ENCODE results near the gene SCGB2A2. TPM values are rescaled to one million over a fixed set of nuclear protein-coding genes. Genes with fewer than 3 reads are reported as not detected.

SCGB2A2 gene
- total RNA-seq, 2 donors from 2014 or later = not detected

- no peak for DNase-seq (ENCODE audit: low spot score)
- Histone ChIP-seq H3K27ac (no peak overlapping the region), H3K9me3 (no peaks in the 10 kb centered on the region), H3K36me3 (no peaks in the 10 kb centered on the region), H3K4me3 (no peak overlapping the region), H3K4me1 (replicated peaks) (no peaks in the 10 kb centered on the region), H3K27me3 (replicated peaks; ENCODE audit: insufficient read depth) (no peaks in the 10 kb centered on the region)
- intact Hi-C loops (cut with DNase I) = no loop called here
- TF ChIP-seq POLR2A (IDR thresholded peaks at IDR 0.05) (no peak), POLR2AphosphoS5 (IDR thresholded peaks at IDR 0.05) (no peak)
- TF ChIP-seq, protein P1, sequence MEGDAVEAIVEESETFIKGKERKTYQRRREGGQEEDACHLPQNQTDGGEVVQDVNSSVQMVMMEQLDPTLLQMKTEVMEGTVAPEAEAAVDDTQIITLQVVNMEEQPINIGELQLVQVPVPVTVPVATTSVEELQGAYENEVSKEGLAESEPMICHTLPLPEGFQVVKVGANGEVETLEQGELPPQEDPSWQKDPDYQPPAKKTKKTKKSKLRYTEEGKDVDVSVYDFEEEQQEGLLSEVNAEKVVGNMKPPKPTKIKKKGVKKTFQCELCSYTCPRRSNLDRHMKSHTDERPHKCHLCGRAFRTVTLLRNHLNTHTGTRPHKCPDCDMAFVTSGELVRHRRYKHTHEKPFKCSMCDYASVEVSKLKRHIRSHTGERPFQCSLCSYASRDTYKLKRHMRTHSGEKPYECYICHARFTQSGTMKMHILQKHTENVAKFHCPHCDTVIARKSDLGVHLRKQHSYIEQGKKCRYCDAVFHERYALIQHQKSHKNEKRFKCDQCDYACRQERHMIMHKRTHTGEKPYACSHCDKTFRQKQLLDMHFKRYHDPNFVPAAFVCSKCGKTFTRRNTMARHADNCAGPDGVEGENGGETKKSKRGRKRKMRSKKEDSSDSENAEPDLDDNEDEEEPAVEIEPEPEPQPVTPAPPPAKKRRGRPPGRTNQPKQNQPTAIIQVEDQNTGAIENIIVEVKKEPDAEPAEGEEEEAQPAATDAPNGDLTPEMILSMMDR (IDR thresholded peaks at IDR 0.05) = no peak
Measured at GRCh38 chr11:62280452-62280851, 10.5 kb downstream of the SCGB2A2 start.

GRCh38 chr11:62295504-62295903 is 25.5 kb downstream of the SCGB2A2 start:
- peak; percentile 13 for DNase-seq (ENCODE audit: low spot score)
- WGBS = 37% methylated on average over 2 of the region's 2 CpGs

DNA sequence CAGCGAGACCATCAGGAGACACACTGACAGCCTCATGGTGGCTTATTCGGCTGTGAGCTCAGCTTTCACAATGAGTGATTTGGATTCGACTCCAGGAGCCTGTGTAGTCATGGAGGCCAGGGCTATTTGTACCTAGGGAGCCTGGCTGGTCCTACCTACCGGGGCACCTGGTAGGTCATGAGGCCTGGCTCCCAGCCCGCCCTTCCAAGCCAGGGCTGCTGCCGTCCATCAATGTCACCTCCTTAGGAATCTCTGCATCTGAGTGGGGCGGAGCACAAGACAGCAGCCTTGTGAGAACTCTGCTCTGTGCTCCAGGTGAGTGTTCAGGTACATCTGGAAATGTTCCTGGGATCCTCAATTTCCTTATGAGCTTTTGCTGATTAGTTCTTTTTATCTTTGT is 29.0 kb downstream of the SCGB2A2 start, which contains the start of gene SCGB1D4:
SCGB1D4 (minus strand) TSS at position 101 of the 400 bp plus-strand sequence; CDS start at position 36, 65 bp downstream.
- Histone ChIP-seq H3K4me1 (replicated peaks) (no peaks in the 10 kb centered on the region), H3K27ac (no peak within 1 kb of the TSS), H3K4me3 (no peak within 1 kb of the TSS), H3K36me3 (no peaks in the 10 kb centered on the region), H3K27me3 (replicated peaks; ENCODE audit: insufficient read depth) (no peaks in the 10 kb centered on the region), H3K9me3 (no peaks in the 10 kb centered on the region)
- intact Hi-C loops (cut with DNase I) = no loop called here
- TF ChIP-seq, protein P1 (IDR thresholded peaks at IDR 0.05) = no peak
- TF ChIP-seq POLR2A (IDR thresholded peaks at IDR 0.05) (no peak), POLR2AphosphoS5 (IDR thresholded peaks at IDR 0.05) (no peak)
- WGBS = 54% methylated on average over 7 of the region's 7 CpGs
- DNase-seq (ENCODE audit: low spot score) = no peak

More at GRCh38 chr11:62295504-62295903, 25.5 kb downstream of the SCGB2A2 start:
- intact Hi-C loops (cut with DNase I) = no loop called here
- Histone ChIP-seq H3K4me1 (replicated peaks) (no peaks in the 10 kb centered on the region), H3K4me3 (no peak overlapping the region), H3K36me3 (no peaks in the 10 kb centered on the region), H3K27ac (no peak overlapping the region), H3K27me3 (replicated peaks; ENCODE audit: insufficient read depth) (no peaks in the 10 kb centered on the region), H3K9me3 (no peaks in the 10 kb centered on the region)
- TF ChIP-seq POLR2AphosphoS5 (IDR thresholded peaks at IDR 0.05) (no peak), POLR2A (IDR thresholded peaks at IDR 0.05) (no peak)
- TF ChIP-seq, protein P1 (IDR thresholded peaks at IDR 0.05) = no peak

DNA sequence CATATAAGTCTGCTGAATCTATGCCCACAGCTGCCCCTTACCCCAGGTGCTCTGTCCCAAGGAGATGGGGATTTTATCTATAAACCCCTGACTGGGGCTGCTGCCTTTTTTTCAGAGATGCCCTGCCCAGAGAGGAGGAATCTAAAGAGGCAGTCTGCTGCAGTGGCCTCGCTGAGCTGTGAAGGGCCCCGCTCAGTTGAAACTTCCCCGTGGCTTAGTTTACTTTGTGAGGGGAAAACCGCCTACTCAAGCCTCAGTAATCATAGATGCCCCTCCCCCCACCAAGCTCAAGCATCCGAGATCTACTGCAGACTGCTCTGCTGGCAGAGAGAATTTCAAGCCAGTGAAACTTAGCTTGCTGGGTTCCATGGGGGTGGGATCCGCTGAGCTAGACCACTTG is 36.3 kb downstream of the SCGB2A2 start:
- H3K4me3 ChIP-seq = no peak overlapping the region
- TF ChIP-seq, protein P1 (IDR thresholded peaks at IDR 0.05) = no peak
- TF ChIP-seq POLR2AphosphoS5 (IDR thresholded peaks at IDR 0.05) (no peak), POLR2A (IDR thresholded peaks at IDR 0.05) (no peak)
- no peak overlapping the region for H3K27ac ChIP-seq
- H3K9me3 ChIP-seq = no peaks in the 10 kb centered on the region
- H3K36me3 ChIP-seq = no peaks in the 10 kb centered on the region
- 26% methylated on average over 6 of the region's 6 CpGs for WGBS
- H3K4me1 ChIP-seq (replicated peaks) = no peaks in the 10 kb centered on the region
- no peaks in the 10 kb centered on the region for H3K27me3 ChIP-seq (replicated peaks; ENCODE audit: insufficient read depth)
- no peak for DNase-seq (ENCODE audit: low spot score)
- intact Hi-C loops (cut with DNase I) = no loop called here

DNA sequence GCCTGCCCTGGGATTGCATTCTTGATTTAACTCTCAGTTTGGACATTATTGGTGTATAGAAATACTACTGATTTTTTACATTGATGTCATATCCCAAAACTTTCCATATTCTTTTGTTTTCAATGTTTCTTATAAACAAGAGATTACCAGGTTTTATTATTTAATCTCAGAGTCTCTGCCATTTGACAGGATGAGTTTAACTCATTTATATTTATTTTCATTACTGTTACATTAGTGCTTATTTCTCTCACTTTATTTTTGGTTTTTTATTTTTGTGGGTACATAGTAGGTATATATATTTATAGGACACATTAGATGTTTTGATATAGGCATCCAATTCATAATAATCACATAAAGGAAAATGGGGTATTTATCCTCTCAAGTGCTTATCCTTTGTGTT is 38.0 kb downstream of the SCGB2A2 start:
- TF ChIP-seq, protein P1 (IDR thresholded peaks at IDR 0.05) = no peak
- TF ChIP-seq POLR2AphosphoS5 (IDR thresholded peaks at IDR 0.05) (no peak), POLR2A (IDR thresholded peaks at IDR 0.05) (no peak)
- no peaks in the 10 kb centered on the region for H3K9me3 ChIP-seq
- H3K27me3 ChIP-seq (replicated peaks; ENCODE audit: insufficient read depth) = no peaks in the 10 kb centered on the region
- H3K4me1 ChIP-seq (replicated peaks) = no peaks in the 10 kb centered on the region
- H3K27ac ChIP-seq = no peak overlapping the region
- intact Hi-C loops (cut with DNase I) = no loop called here
- no peaks in the 10 kb centered on the region for H3K36me3 ChIP-seq
- no peak overlapping the region for H3K4me3 ChIP-seq
- DNase-seq (ENCODE audit: low spot score) = no peak

Data from prostate gland (tissue), 2 donors.